Peyer's patch (tissue), 4 donors: ENCODE data around the gene SLC1A3. TPM values are rescaled to one million over a fixed set of nuclear protein-coding genes. Genes with fewer than 3 reads are reported as not detected.

Source experiments
- DNase-seq, 3 donors: peaks; one replicate each; pipeline ENCODE4 v3.0.0-alpha.2; 2017 to 2019
- H3K27ac ChIP-seq, 4 donors: fragments of 200-600 bp; sonication (generic); one replicate each; pipeline ENCODE4 v1.5.1; 2016 to 2019
- H3K27me3 ChIP-seq, 2 donors: fragments of 200-600 bp; sonication (generic); one replicate each; pipeline ENCODE4 v1.5.1; 2019
- H3K36me3 ChIP-seq, 3 donors: fragments of 200-600 bp; sonication (generic); one replicate each; pipeline ENCODE4 v1.5.1; 2016 to 2019
- H3K4me1 ChIP-seq, 4 donors: fragments of 200-600 bp; sonication (generic); one replicate each; pipeline ENCODE4 v1.5.1; 2016 to 2019
- H3K4me3 ChIP-seq, 4 donors: fragments of 200-600 bp; sonication (generic); 1 replicate in 3 of 4; 2 replicates in 1 of 4; pipeline ENCODE4 v1.5.1; 2016 to 2019; ENCODE audit warnings: mild to moderate bottlenecking in 1 of 4
- H3K9me3 ChIP-seq, 4 donors: fragments of 200-600 bp; sonication (generic); one replicate each; pipeline ENCODE4 v1.5.1; 2016 to 2019; ENCODE audit warnings: mild to moderate bottlenecking in 1 of 4
- CTCF ChIP-seq, 6 experiments: fragments of 450-650 bp in 4 of 6; fragments of 200-600 bp in 2 of 6; sonication (generic) in 1 of 6; IDR thresholded peaks; one replicate each; pipeline ENCODE4 v1.5.1; 2017 to 2019; ENCODE audit warnings: antibody characterized with exemption in 6 of 6, mild to moderate bottlenecking in 3 of 6, moderate library complexity in 1 of 6
- POLR2A ChIP-seq, 2 donors: fragments of 450-650 bp; IDR thresholded peaks; one replicate each; pipeline ENCODE4 v1.5.1; 2017; ENCODE audit warnings: antibody characterized with exemption in 2 of 2, mild to moderate bottlenecking in 2 of 2, moderate library complexity in 2 of 2
- total RNA-seq, 4 donors: library from RNA; depleted of rRNA; stranded (reverse); fragments of >200 nt; gene quantifications; one replicate each; pipeline ENCODE4 v1.1.0, GENCODE V29; 2016

Gene SLC1A3
- total RNA-seq, 4 donors from 2014 or later = 0.95 to 7.4 (median 3.0) TPM

GRCh38 chr5:36679221-36679989 lies 73.0 kb downstream of the SLC1A3 start:
- TF ChIP-seq POLR2A (IDR thresholded peaks at IDR 0.05) = no peak
- no peak for TF ChIP-seq CTCF (IDR thresholded peaks at IDR 0.05)
- no peaks in the 10 kb centered on the region for H3K36me3 ChIP-seq
- H3K4me1 ChIP-seq = no peaks in the 10 kb centered on the region
- DNase-seq = no peak
- no peak overlapping the region for H3K4me3 ChIP-seq
- H3K9me3 ChIP-seq = no peaks in the 10 kb centered on the region
- no peaks in the 10 kb centered on the region for H3K27me3 ChIP-seq
- no peak overlapping the region for H3K27ac ChIP-seq

GRCh38 chr5:36680066-36680465 lies 73.7 kb downstream of the SLC1A3 start:
- H3K9me3 ChIP-seq = no peaks in the 10 kb centered on the region
- peak overlapping the region in 1 of 4 donors; percentile 10 for H3K27ac ChIP-seq
- no peaks in the 10 kb centered on the region for H3K36me3 ChIP-seq
- no peaks in the 10 kb centered on the region for H3K27me3 ChIP-seq
- peak in 1 of 3 donors; percentile 66 for DNase-seq
- no peak overlapping the region for H3K4me3 ChIP-seq
- no peaks in the 10 kb centered on the region for H3K4me1 ChIP-seq
- TF ChIP-seq POLR2A (IDR thresholded peaks at IDR 0.05) (no peak), CTCF (IDR thresholded peaks at IDR 0.05) (no peak)

GRCh38 chr5:36681711-36682110 lies 75.3 kb downstream of the SLC1A3 start:
- no peaks in the 10 kb centered on the region for H3K4me1 ChIP-seq
- no peaks in the 10 kb centered on the region for H3K36me3 ChIP-seq
- DNase-seq = no peak
- H3K4me3 ChIP-seq = no peak overlapping the region
- H3K9me3 ChIP-seq = no peaks in the 10 kb centered on the region
- H3K27me3 ChIP-seq = no peaks in the 10 kb centered on the region
- H3K27ac ChIP-seq = no peak overlapping the region
- no peak for TF ChIP-seq POLR2A (IDR thresholded peaks at IDR 0.05)
- TF ChIP-seq CTCF (IDR thresholded peaks at IDR 0.05) = no peak

GRCh38 chr5:36682499-36682898 lies 76.1 kb downstream of the SLC1A3 start:
- Histone ChIP-seq H3K4me3 (no peak overlapping the region), H3K9me3 (no peaks in the 10 kb centered on the region), H3K27me3 (no peaks in the 10 kb centered on the region), H3K36me3 (no peaks in the 10 kb centered on the region), H3K27ac (no peak overlapping the region), H3K4me1 (no peaks in the 10 kb centered on the region)
- TF ChIP-seq POLR2A (IDR thresholded peaks at IDR 0.05) = no peak
- TF ChIP-seq CTCF (IDR thresholded peaks at IDR 0.05) = no peak
- DNase-seq = no peak

- no peak for DNase-seq
- Histone ChIP-seq H3K27me3 (no peaks in the 10 kb centered on the region), H3K36me3 (no peaks in the 10 kb centered on the region)
These were observed 77.5 kb downstream of the SLC1A3 start for GRCh38 chr5:36683821-36684434.

More at GRCh38 chr5:36683821-36684434, 77.5 kb downstream of the SLC1A3 start:
- Histone ChIP-seq H3K4me3 (no peak overlapping the region), H3K4me1 (no peaks in the 10 kb centered on the region), H3K27ac (no peak overlapping the region), H3K9me3 (no peaks in the 10 kb centered on the region)
- TF ChIP-seq CTCF (IDR thresholded peaks at IDR 0.05) (no peak), POLR2A (IDR thresholded peaks at IDR 0.05) (no peak)
